Measurements from ENCODE around the gene SAA2. TPM values are rescaled to one million over a fixed set of nuclear protein-coding genes. Genes with fewer than 3 reads are reported as not detected.
A peak's percentile ranks its signal among the peaks of the same experiment; 100 is the strongest.
"Not testable (repeated sequence)": the region's sequence is repeated elsewhere in the genome, so short reads cannot be mapped to it uniquely, and the experiment has no call there.

SAA2 gene
- total RNA-seq, 2 experiments from 2014 or later = not detected

DNA sequence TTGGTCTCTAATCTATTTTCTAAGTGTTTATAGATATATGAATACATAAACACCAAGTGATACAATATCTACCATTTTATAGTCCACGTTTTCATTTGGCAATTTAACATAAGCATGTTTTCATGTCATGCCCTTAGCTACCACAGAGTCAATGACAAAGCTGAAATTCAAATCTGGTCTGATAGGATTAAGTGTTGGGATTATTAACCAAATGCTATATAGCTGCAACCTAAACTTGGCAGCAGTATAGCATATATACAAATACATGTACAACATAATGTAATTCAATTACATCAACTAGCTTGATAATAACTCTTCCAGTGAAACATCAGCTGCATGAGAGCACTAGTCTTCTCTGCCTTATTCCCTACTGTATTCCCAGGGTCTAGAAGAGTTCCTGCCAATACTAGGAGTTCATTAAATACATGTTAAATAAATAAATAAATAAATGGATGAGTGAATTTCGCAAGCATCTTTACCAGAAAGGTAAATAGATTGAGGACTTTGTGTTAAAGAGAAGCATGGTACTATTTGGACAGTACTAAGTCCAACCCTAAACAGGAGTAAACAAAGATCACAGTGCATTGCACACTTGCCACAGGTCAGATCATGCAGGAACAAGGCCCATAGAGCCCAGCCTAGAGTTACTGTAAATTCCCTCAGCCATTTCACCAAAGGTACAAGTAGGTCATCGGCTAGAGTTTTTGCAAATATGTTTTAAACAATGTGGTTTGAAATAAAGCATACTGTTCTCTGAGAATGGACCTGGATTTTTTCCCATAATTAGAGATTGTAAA, 24.7 kb downstream of the SAA2 start:
- no peak for ATAC-seq
- H3K27me3 Mint-ChIP-seq = peaks cover 5% of the 10 kb centered on the region
- intact Hi-C loops (cut with DNase I, micrococcal nuclease) = no loop called here
- H3K4me1 Mint-ChIP-seq = no peaks in the 10 kb centered on the region
- ChIA-PET POLR2A (no interaction called here), CTCF (interaction anchor here (0.6 to 1.4 kb wide), 2 partner anchors 108 to 378 kb away, joined by 3 to 4 read pairs; no protein-coding TSS in a partner anchor)
- H3K36me3 Mint-ChIP-seq (ENCODE audit: low read depth) = no peaks in the 10 kb centered on the region
- no peak overlapping the region for H3K4me3 Mint-ChIP-seq
- H3K27ac Mint-ChIP-seq = no peak overlapping the region
- no peaks in the 10 kb centered on the region for H3K9me3 Mint-ChIP-seq (ENCODE audit: low read depth)
- no peak for DNase-seq

DNA sequence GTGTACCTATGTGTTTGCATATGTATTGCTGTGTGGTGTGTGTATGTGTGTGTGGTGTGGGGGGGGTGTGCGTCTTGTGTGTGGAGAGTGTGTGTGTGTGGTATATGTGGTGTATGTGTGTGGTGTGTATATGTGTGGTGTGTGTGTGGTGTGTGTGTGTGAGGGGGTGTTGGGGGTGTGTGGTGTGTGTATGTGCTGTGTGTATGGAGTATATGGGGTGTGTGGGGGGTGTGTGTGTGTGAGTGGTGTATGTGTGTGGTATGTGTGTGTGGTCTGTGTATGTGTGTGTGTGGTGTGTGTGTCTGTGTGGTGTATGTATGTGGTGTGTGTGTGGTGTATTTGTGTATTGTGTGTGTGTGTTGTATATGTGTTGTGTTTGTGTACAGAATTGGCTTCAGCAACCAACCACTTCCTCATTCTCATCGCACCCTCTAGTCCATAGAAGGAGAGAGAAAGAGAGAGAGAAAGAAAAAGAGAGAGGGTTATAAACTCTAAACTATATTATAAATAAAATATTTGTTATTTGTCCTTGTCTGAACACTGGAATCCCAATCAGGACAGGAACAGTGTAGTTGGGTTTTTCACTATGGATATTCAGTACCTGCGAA, 25.6 kb downstream of the SAA2 start:
- DNase-seq (no peak), ATAC-seq (no peak)
- intact Hi-C loops (cut with DNase I, micrococcal nuclease) = no loop called here
- no peak overlapping the region for H3K4me3 Mint-ChIP-seq
- POLR2A ChIA-PET = no interaction called here
- no peak overlapping the region for H3K27ac Mint-ChIP-seq
- no peaks in the 10 kb centered on the region for H3K4me1 Mint-ChIP-seq
- CTCF ChIA-PET = no interaction called here
- no peaks in the 10 kb centered on the region for H3K36me3 Mint-ChIP-seq (ENCODE audit: low read depth)
- H3K9me3 Mint-ChIP-seq (ENCODE audit: low read depth) = no peaks in the 10 kb centered on the region
- peaks cover 5% of the 10 kb centered on the region for H3K27me3 Mint-ChIP-seq

DNA sequence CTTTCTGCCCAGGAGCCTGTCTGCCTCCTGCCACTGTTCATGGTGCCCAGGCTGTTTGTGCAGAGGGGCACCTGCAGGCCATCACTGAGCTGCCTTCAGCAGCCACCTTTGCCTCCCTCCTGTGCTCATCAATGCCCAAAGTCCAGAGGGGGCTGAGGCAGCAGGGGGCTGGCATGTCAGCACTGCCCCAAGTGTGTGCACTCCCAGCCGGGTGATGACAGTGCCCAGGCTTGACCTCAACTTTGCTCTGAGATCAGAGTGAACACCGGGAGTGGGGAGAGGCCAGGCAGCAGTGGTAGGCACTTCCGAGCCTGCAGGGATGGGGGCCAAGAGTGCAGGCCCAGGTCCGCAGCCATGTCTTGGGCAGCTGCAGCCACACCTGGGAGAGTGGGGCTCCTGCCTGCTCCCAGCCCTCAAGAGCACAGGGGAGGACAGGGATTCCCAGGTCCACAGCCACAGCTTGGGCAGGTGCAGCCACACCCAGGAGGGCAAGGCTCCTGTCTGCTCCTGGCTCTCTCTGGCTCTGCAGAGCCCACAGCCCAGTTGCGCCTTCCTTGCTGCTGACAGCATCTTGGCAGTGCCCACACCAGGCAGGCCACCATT, 27.1 kb downstream of the SAA2 start:
- no peak for ATAC-seq
- DNase-seq = no peak
- peaks cover 3% of the 10 kb centered on the region for H3K27me3 Mint-ChIP-seq
- H3K9me3 Mint-ChIP-seq (ENCODE audit: low read depth) = no peaks in the 10 kb centered on the region
- ChIA-PET CTCF (no interaction called here), POLR2A (no interaction called here)
- intact Hi-C loops (cut with DNase I, micrococcal nuclease) = no loop called here
- H3K4me3 Mint-ChIP-seq = no peak overlapping the region
- H3K36me3 Mint-ChIP-seq (ENCODE audit: low read depth) = no peaks in the 10 kb centered on the region
- H3K4me1 Mint-ChIP-seq = no peaks in the 10 kb centered on the region
- H3K27ac Mint-ChIP-seq = no peak overlapping the region

DNA sequence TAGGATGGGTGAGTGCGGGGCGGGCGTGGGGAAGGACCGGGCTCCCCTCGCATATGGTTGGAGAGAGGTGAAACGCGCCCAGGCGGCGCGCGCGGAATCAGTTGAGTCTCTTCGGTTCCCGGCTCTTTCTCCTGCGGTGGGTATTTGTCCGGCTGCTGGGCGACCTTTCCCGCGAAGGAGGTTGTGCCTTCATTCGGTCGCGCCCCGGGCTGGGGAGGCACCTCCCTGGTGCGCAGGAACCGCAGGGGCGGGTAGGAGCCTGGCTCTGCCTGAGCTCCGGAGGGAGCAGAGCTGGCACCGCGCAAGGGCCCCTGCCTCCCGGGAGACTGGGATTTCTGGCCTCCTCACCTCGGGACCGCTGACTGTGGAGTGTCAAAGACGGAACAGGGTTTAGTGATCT, 39.4 kb downstream of the SAA2 start:
- Mint-ChIP-seq H3K27ac (no peak overlapping the region), H3K4me3 (no peak overlapping the region), H3K4me1 (no peaks in the 10 kb centered on the region), H3K27me3 (peaks cover 44% of the 10 kb centered on the region), H3K9me3 (ENCODE audit: low read depth) (no peaks in the 10 kb centered on the region), H3K36me3 (ENCODE audit: low read depth) (no peaks in the 10 kb centered on the region)
- ChIA-PET POLR2A (no interaction called here), CTCF (interaction anchor here (0.6 kb wide), 2 partner anchors 35 to 232 kb away, joined by 3 read pairs; no protein-coding TSS in a partner anchor)
- ATAC-seq (no peak), DNase-seq (no peak)
- intact Hi-C loops (cut with DNase I, micrococcal nuclease) = no loop called here

DNA sequence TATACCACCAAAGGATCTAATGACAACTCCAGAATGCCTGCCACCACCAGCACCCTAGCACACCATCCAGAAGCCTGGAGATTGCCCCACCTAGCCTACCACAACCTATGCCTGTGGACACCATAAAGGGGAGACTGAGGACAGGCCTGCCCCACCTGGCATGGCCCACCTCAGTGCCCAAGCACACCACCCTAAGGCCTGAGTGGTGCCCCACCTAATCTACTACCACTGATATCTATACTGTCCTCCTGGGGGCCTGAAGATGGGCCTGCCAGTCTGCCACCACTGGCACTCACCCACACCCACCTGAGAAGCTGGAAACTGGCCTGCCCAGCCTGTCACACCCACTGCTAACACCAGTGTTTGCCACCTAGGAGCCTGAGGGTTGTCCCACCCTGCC, 43.7 kb downstream of the SAA2 start:
- POLR2A ChIA-PET = no interaction called here
- peaks cover 40% of the 10 kb centered on the region for H3K27me3 Mint-ChIP-seq

DNA sequence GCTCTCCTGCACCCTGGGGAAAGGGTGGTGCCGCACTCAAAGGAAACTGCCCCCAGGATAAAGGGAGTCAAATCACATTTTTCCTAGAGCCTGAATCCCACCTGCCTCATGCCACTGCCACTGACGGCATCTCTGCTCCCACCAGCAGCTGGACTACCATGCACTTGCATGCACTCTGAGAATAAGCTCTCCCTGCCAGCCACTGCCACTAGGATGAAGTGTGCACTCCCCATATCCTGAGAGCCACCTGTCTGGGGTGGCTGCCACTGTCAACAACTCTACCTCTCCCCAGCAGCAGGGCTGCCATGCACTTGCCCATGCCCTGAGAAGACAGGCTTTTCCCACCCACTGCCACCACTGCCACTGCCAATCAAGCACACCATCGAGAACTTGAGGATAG, 44.2 kb downstream of the SAA2 start:
- ChIA-PET CTCF (interaction anchor here (0.6 to 2.0 kb wide), 9 partner anchors 8 to 213 kb away, joined by 3 to 19 read pairs (median 4); no protein-coding TSS in a partner anchor), POLR2A (no interaction called here)
- intact Hi-C loops (cut with DNase I, micrococcal nuclease) = loop anchor here in 1 of 2 experiments (5.0 kb wide), 1 partner anchor 212 kb away; no protein-coding TSS in a partner anchor
- H3K4me1 Mint-ChIP-seq = no peaks in the 10 kb centered on the region
- H3K36me3 Mint-ChIP-seq (ENCODE audit: low read depth) = no peaks in the 10 kb centered on the region
- H3K27ac Mint-ChIP-seq = no peak overlapping the region
- no peak for DNase-seq
- no peak overlapping the region for H3K4me3 Mint-ChIP-seq
- no peak for ATAC-seq
- H3K27me3 Mint-ChIP-seq = peaks cover 35% of the 10 kb centered on the region
- peaks cover 3% of the 10 kb centered on the region for H3K9me3 Mint-ChIP-seq (ENCODE audit: low read depth)

More for the DNA sequence above, 43.7 kb downstream of the SAA2 start:
- Mint-ChIP-seq H3K4me1 (no peaks in the 10 kb centered on the region), H3K27ac (no peak overlapping the region), H3K36me3 (ENCODE audit: low read depth) (no peaks in the 10 kb centered on the region), H3K4me3 (no peak overlapping the region), H3K9me3 (ENCODE audit: low read depth) (peaks cover 3% of the 10 kb centered on the region)
- no peak for ATAC-seq
- DNase-seq = no peak
- CTCF ChIA-PET = interaction anchor here (0.9 to 2.0 kb wide), 4 partner anchors 10 to 89 kb away, joined by 3 to 19 read pairs (median 4); no protein-coding TSS in a partner anchor
- intact Hi-C loops (cut with DNase I, micrococcal nuclease) = loop anchor here in 1 of 2 experiments (5.0 kb wide), 1 partner anchor 212 kb away; no protein-coding TSS in a partner anchor

DNA sequence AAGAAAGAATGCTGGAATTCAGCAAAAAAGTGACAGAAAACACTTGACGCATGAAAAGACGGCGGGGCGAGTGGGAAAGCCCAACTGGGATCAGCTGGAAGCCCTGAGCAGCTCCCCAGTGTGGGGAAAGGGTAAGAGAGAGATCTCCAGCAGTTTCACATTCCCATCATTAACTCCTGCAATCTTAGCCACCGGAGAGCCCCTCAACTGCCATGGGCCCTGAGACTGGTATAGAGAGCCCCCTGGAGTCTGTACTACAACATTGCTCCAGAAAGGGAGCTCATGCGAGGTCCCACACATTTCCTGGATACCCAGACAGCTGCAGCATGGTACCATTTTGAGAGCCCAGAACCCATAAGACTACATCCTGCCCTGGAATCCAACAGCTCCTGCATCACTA, 44.7 kb downstream of the SAA2 start:
- ChIA-PET POLR2A (no interaction called here), CTCF (interaction anchor here (0.6 to 2.0 kb wide), 10 partner anchors 9 to 213 kb away, joined by 3 to 19 read pairs (median 4); no protein-coding TSS in a partner anchor)
- DNase-seq = peak; percentile 21
- Mint-ChIP-seq H3K4me1 (no peaks in the 10 kb centered on the region), H3K27me3 (peaks cover 33% of the 10 kb centered on the region), H3K9me3 (ENCODE audit: low read depth) (peaks cover 3% of the 10 kb centered on the region), H3K4me3 (no peak overlapping the region), H3K36me3 (ENCODE audit: low read depth) (no peaks in the 10 kb centered on the region), H3K27ac (no peak overlapping the region)
- intact Hi-C loops (cut with DNase I, micrococcal nuclease) = loop anchor here (1.0 to 5.0 kb wide), 2 partner anchors 88 to 211 kb away; no protein-coding TSS in a partner anchor
- no peak for ATAC-seq

DNA sequence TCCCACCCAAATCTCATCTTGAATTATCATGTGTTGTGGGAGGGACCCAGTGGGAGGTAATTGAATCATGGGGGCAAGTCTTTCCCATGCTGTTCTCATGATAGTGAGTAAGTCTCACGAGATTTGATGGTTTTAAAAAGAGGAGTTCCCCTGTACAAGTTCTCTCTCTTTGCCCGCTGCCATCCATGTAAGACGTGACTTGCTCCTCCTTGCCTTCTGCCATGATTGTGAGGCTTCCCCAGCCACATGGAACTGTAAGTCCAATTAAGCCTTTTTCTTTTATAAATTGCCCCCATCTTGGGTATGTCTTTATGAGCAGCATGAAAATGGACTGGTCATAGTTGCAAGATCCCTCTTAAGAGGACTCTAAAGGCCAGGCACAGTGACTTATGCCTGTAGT, 50.7 kb downstream of the SAA2 start:
- H3K4me1 Mint-ChIP-seq; H3K36me3 Mint-ChIP-seq (ENCODE audit: low read depth); H3K4me3 Mint-ChIP-seq; ATAC-seq; DNase-seq; H3K27me3 Mint-ChIP-seq; intact Hi-C loops (cut with DNase I, micrococcal nuclease); H3K9me3 Mint-ChIP-seq (ENCODE audit: low read depth); H3K27ac Mint-ChIP-seq: not testable (repeated sequence)
- ChIA-PET POLR2A (interaction anchor here (0.6 kb wide), 1 partner anchor 457 kb away, joined by 3 read pairs; no protein-coding TSS in a partner anchor), CTCF (interaction anchor here (0.6 kb wide), 1 partner anchor 46 kb away, joined by 3 read pairs; no protein-coding TSS in a partner anchor)

DNA sequence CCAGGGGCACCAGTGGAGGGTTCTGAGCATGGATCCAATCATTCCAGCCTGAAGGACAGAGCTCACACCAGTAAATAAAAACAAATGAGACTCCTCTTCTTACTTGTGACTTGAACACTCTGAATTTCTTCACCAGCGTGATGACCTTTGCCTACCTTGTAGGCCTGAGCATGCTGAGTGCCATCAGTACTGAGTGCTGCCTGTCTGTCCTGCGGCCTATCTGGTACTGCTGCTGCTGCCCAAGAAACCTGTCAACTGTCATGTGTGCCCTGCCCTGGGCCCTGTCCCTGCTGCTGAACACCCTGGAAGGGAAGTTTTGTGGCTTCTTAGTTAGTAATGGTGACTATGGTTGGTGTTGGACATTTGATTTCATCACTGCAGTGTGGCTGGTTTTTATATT, 51.9 kb downstream of the SAA2 start:
- Mint-ChIP-seq H3K27ac (no peak overlapping the region), H3K4me1 (no peaks in the 10 kb centered on the region), H3K9me3 (ENCODE audit: low read depth) (no peaks in the 10 kb centered on the region), H3K36me3 (ENCODE audit: low read depth) (no peaks in the 10 kb centered on the region), H3K27me3 (peaks cover 4% of the 10 kb centered on the region), H3K4me3 (no peak overlapping the region)
- DNase-seq (no peak), ATAC-seq (no peak)
- CTCF ChIA-PET = no interaction called here
- POLR2A ChIA-PET = no interaction called here
- intact Hi-C loops (cut with DNase I, micrococcal nuclease) = no loop called here

All from activated CD4-positive, alpha-beta T cell treated with anti-CD3 and anti-CD28 coated beads for 36 hours (primary cell).